Neural cell (in vitro differentiated cells): ENCODE data around the gene PDE8A.

ENCODE experiments used
- CTCF ChIP-seq: fragments of 450-650 bp; IDR thresholded peaks from 2 replicates; pipeline ENCODE4 v1.5.1; 2014; ENCODE audit warnings: antibody characterized with exemption, mild to moderate bottlenecking, moderate library complexity; ENCODE audit not compliant: poor library complexity, severe bottlenecking
- EP300 ChIP-seq: fragments of 450-650 bp; conservative IDR thresholded peaks from 2 replicates; pipeline ENCODE4 v1.6.1; 2014; ENCODE audit warnings: antibody characterized with exemption, mild to moderate bottlenecking, moderate library complexity; ENCODE audit not compliant: poor library complexity, severe bottlenecking
- TAF1 ChIP-seq: IDR thresholded peaks from 2 replicates; pipeline ENCODE4 v1.6.1; 2012; ENCODE audit warnings: low read depth

GRCh38 chr15:84947947-84948830, 33.5 kb upstream of the PDE8A start:
- no peak for TF ChIP-seq CTCF
- TF ChIP-seq TAF1, result no peak
- no peak for TF ChIP-seq EP300
